ENCODE measurements around the gene CLIP2.

CLIP2 gene

GRCh38 chr7:74271742-74272141 lies 17.5 kb upstream of the CLIP2 start:
- no peak for DNase-seq (ENCODE audit: low read depth in 3 of 3)

- DNase-seq (ENCODE audit: low read depth in 3 of 3) = no peak
Measured at GRCh38 chr7:74272305-74273038, 16.7 kb upstream of the CLIP2 start.

GRCh38 chr7:74275401-74275881 lies 13.8 kb upstream of the CLIP2 start:
- DNase-seq (ENCODE audit: low read depth in 3 of 3) = no peak

- DNase-seq (ENCODE audit: low read depth in 3 of 3) = no peak
Measured at GRCh38 chr7:74277636-74278035, 11.6 kb upstream of the CLIP2 start.

- DNase-seq (ENCODE audit: low read depth in 3 of 3) = no peak
Measured at GRCh38 chr7:74280985-74281384, 8.2 kb upstream of the CLIP2 start.

GRCh38 chr7:74282748-74283459 lies 6.3 kb upstream of the CLIP2 start:
- no peak for DNase-seq (ENCODE audit: low read depth in 3 of 3)

- no peak for DNase-seq (ENCODE audit: low read depth in 3 of 3)
Measured at GRCh38 chr7:74283858-74284447, 5.3 kb upstream of the CLIP2 start.

- no peak for DNase-seq (ENCODE audit: low read depth in 3 of 3)
Measured at GRCh38 chr7:74284781-74285259, 4.4 kb upstream of the CLIP2 start.

GRCh38 chr7:74286131-74286530 lies 3.1 kb upstream of the CLIP2 start:
- no peak for DNase-seq (ENCODE audit: low read depth in 3 of 3)

GRCh38 chr7:74287303-74288033 lies 1.7 kb upstream of the CLIP2 start:
- DNase-seq (ENCODE audit: low read depth in 3 of 3) = no peak

- no peak for DNase-seq (ENCODE audit: low read depth in 3 of 3)
Measured at GRCh38 chr7:74288034-74288881, 949 bp upstream of the CLIP2 start.

- no peak for DNase-seq (ENCODE audit: low read depth in 3 of 3)
Measured at GRCh38 chr7:74289659-74290552, 699 bp downstream of the CLIP2 start.

GRCh38 chr7:74290553-74290950 lies 1.3 kb downstream of the CLIP2 start:
- DNase-seq (ENCODE audit: low read depth in 3 of 3) = no peak

- DNase-seq (ENCODE audit: low read depth in 3 of 3) = no peak
Measured at GRCh38 chr7:74290981-74291441, 1.8 kb downstream of the CLIP2 start.

GRCh38 chr7:74291535-74291934 lies 2.3 kb downstream of the CLIP2 start:
- DNase-seq (ENCODE audit: low read depth in 3 of 3) = no peak

- DNase-seq (ENCODE audit: low read depth in 3 of 3) = no peak
Measured at GRCh38 chr7:74292757-74293576, 3.8 kb downstream of the CLIP2 start.

- DNase-seq (ENCODE audit: low read depth in 3 of 3) = no peak
Measured at GRCh38 chr7:74293577-74293908, 4.3 kb downstream of the CLIP2 start.

- DNase-seq (ENCODE audit: low read depth in 3 of 3) = no peak
Measured at GRCh38 chr7:74294191-74294998, 5.2 kb downstream of the CLIP2 start.

All from stimulated activated CD4-positive, alpha-beta T cell treated with anti-CD3 and anti-CD28 coated beads, TNF-alpha, amount 100 ng/mL, for 48 hours (primary cell).